SK-N-MC (cell line): ENCODE measurements around the gene PF4V1.

Experiments used
- DNase-seq: peaks from one replicate; pipeline ENCODE4 v3.0.0-alpha.2; 2011; ENCODE audit warnings: low read depth, low spot score
- H3K27ac ChIP-seq: fragments of 200-600 bp; sonication (generic); 2 replicates; pipeline ENCODE4 v1.5.1; 2016; ENCODE audit warnings: mixed run types
- H3K36me3 ChIP-seq: fragments of 200-600 bp; sonication (generic); 2 replicates; pipeline ENCODE4 v1.6.1; 2017; ENCODE audit warnings: antibody characterized with exemption, low read length, mixed read lengths; ENCODE audit not compliant: insufficient read depth
- H3K4me3 ChIP-seq: fragments of 200-600 bp; sonication (generic); 2 replicates; pipeline ENCODE4 v1.5.1; 2016
- H3K9ac ChIP-seq: fragments of 200-600 bp; sonication (generic); 2 replicates; pipeline ENCODE4 v1.8.0; 2017; ENCODE audit warnings: mixed run types, mixed read lengths; ENCODE audit not compliant: insufficient read length
- H3K9me3 ChIP-seq: fragments of 200-600 bp; sonication (generic); 2 replicates; pipeline ENCODE4 v1.6.1; 2017; ENCODE audit warnings: low read depth, mild to moderate bottlenecking, antibody characterized with exemption, low read length, moderate library complexity, mixed read lengths
- EZH2 ChIP-seq: fragments of 200-600 bp; sonication (generic); IDR thresholded peaks from one replicate; pipeline ENCODE4 v1.6.1; 2017; ENCODE audit warnings: antibody characterized with exemption
- FOXP2 ChIP-seq: optimal IDR thresholded peaks from 2 replicates; pipeline ENCODE3; 2011; ENCODE audit warnings: mild to moderate bottlenecking, moderate library complexity; ENCODE audit not compliant: insufficient read depth; ENCODE audit errors: extremely low read length, control extremely low read depth
- POLR2AphosphoS5 ChIP-seq: IDR thresholded peaks from 2 replicates; pipeline ENCODE4 v1.6.1; 2012; ENCODE audit warnings: mild to moderate bottlenecking, low read depth, low read length, borderline replicate concordance

The PF4V1 gene

GRCh38 chr4:73870768-73871167 is 17.7 kb downstream of the PF4V1 start:
- Histone ChIP-seq H3K36me3 (no peaks in the 10 kb centered on the region), H3K9me3 (no peaks in the 10 kb centered on the region), H3K4me3 (no peak overlapping the region), H3K9ac (no peak overlapping the region), H3K27ac (no peak overlapping the region)
- no peak for DNase-seq
- no peak for TF ChIP-seq EZH2
- TF ChIP-seq FOXP2: no peak
- no peak for TF ChIP-seq POLR2AphosphoS5

- no peak overlapping the region for H3K4me3 ChIP-seq
- no peaks in the 10 kb centered on the region for H3K9me3 ChIP-seq
- TF ChIP-seq POLR2AphosphoS5 (no peak), FOXP2 (no peak), EZH2 (no peak)
- H3K9ac ChIP-seq: no peak overlapping the region
- no peak for DNase-seq
- H3K27ac ChIP-seq: no peak overlapping the region
- no peaks in the 10 kb centered on the region for H3K36me3 ChIP-seq
These were observed 18.6 kb downstream of the PF4V1 start for GRCh38 chr4:73871511-73872310.

GRCh38 chr4:73872316-73873108 is 19.4 kb downstream of the PF4V1 start:
- H3K4me3 ChIP-seq: no peak overlapping the region
- DNase-seq: no peak
- no peak overlapping the region for H3K27ac ChIP-seq

GRCh38 chr4:73874386-73874785 is 21.3 kb downstream of the PF4V1 start:
- TF ChIP-seq POLR2AphosphoS5 (no peak), EZH2 (no peak), FOXP2 (no peak)
- Histone ChIP-seq H3K4me3 (no peak overlapping the region), H3K36me3 (no peaks in the 10 kb centered on the region), H3K27ac (no peak overlapping the region), H3K9ac (no peak overlapping the region), H3K9me3 (no peaks in the 10 kb centered on the region)
- DNase-seq: no peak

More at GRCh38 chr4:73872316-73873108, 19.4 kb downstream of the PF4V1 start:
- Histone ChIP-seq H3K9ac (no peak overlapping the region), H3K9me3 (no peaks in the 10 kb centered on the region), H3K36me3 (no peaks in the 10 kb centered on the region)
- TF ChIP-seq FOXP2 (no peak), POLR2AphosphoS5 (no peak), EZH2 (no peak)

GRCh38 chr4:73875401-73875800 is 22.3 kb downstream of the PF4V1 start:
- Histone ChIP-seq H3K27ac (no peak overlapping the region), H3K9me3 (no peaks in the 10 kb centered on the region), H3K4me3 (no peak overlapping the region), H3K36me3 (no peaks in the 10 kb centered on the region), H3K9ac (no peak overlapping the region)
- no peak for DNase-seq
- no peak for TF ChIP-seq FOXP2
- no peak for TF ChIP-seq EZH2
- no peak for TF ChIP-seq POLR2AphosphoS5

GRCh38 chr4:73883306-73883705 is 30.2 kb downstream of the PF4V1 start:
- no peak for TF ChIP-seq FOXP2
- TF ChIP-seq EZH2: no peak
- no peak for TF ChIP-seq POLR2AphosphoS5
- Histone ChIP-seq H3K4me3 (no peak overlapping the region), H3K27ac (no peak overlapping the region), H3K9me3 (no peaks in the 10 kb centered on the region), H3K9ac (no peak overlapping the region), H3K36me3 (no peaks in the 10 kb centered on the region)
- DNase-seq: no peak

- Histone ChIP-seq H3K9me3 (no peaks in the 10 kb centered on the region), H3K27ac (no peak overlapping the region), H3K4me3 (peak overlapping the region; percentile 11; the same call in 1 of the 2 replicates), H3K9ac (no peak overlapping the region), H3K36me3 (no peaks in the 10 kb centered on the region)
- DNase-seq: no peak
- TF ChIP-seq POLR2AphosphoS5 (no peak), FOXP2 (no peak), EZH2 (no peak)
These were observed 32.6 kb downstream of the PF4V1 start for GRCh38 chr4:73885574-73886267.

GRCh38 chr4:73891326-73891725 is 38.2 kb downstream of the PF4V1 start:
- Histone ChIP-seq H3K4me3 (no peak overlapping the region), H3K27ac (no peak overlapping the region), H3K9ac (no peak overlapping the region), H3K36me3 (no peaks in the 10 kb centered on the region), H3K9me3 (no peaks in the 10 kb centered on the region)
- no peak for DNase-seq
- TF ChIP-seq EZH2: no peak
- TF ChIP-seq POLR2AphosphoS5: no peak
- no peak for TF ChIP-seq FOXP2
